Measurements from ENCODE around the gene ZNF597. TPM values are rescaled to one million over a fixed set of nuclear protein-coding genes. Genes with fewer than 3 reads are reported as not detected.

Gene ZNF597
- total RNA-seq, 1 experiment from 2014 or later: 3.2 TPM

GRCh38 chr16:3454631-3455147 lies 11.4 kb upstream of the ZNF597 start:
- DNase-seq (ENCODE audit: low read depth, low spot score) (no peak), ATAC-seq (no peak)
- TF ChIP-seq SRF (IDR thresholded peaks at IDR 0.05; ENCODE audit: low read depth): no peak
- TF ChIP-seq POLR2AphosphoS5 (IDR thresholded peaks at IDR 0.05; ENCODE audit: low read depth, low read length): no peak
- TF ChIP-seq MAX (IDR thresholded peaks at IDR 0.05): no peak
- no peak for TF ChIP-seq POLR2A (IDR thresholded peaks at IDR 0.05; ENCODE audit: borderline replicate concordance, extremely low read depth, insufficient read depth, insufficient read length)
- TF ChIP-seq, protein P1, sequence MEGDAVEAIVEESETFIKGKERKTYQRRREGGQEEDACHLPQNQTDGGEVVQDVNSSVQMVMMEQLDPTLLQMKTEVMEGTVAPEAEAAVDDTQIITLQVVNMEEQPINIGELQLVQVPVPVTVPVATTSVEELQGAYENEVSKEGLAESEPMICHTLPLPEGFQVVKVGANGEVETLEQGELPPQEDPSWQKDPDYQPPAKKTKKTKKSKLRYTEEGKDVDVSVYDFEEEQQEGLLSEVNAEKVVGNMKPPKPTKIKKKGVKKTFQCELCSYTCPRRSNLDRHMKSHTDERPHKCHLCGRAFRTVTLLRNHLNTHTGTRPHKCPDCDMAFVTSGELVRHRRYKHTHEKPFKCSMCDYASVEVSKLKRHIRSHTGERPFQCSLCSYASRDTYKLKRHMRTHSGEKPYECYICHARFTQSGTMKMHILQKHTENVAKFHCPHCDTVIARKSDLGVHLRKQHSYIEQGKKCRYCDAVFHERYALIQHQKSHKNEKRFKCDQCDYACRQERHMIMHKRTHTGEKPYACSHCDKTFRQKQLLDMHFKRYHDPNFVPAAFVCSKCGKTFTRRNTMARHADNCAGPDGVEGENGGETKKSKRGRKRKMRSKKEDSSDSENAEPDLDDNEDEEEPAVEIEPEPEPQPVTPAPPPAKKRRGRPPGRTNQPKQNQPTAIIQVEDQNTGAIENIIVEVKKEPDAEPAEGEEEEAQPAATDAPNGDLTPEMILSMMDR (IDR thresholded peaks at IDR 0.05 in 2 of 3, conservative IDR thresholded peaks at IDR 0.05 in 1 of 3; ENCODE audit: borderline replicate concordance in 1 of 3, insufficient read depth in 1 of 3, low read depth in 2 of 3, low read length in 2 of 3): no peak
- TF ChIP-seq, protein P2, sequence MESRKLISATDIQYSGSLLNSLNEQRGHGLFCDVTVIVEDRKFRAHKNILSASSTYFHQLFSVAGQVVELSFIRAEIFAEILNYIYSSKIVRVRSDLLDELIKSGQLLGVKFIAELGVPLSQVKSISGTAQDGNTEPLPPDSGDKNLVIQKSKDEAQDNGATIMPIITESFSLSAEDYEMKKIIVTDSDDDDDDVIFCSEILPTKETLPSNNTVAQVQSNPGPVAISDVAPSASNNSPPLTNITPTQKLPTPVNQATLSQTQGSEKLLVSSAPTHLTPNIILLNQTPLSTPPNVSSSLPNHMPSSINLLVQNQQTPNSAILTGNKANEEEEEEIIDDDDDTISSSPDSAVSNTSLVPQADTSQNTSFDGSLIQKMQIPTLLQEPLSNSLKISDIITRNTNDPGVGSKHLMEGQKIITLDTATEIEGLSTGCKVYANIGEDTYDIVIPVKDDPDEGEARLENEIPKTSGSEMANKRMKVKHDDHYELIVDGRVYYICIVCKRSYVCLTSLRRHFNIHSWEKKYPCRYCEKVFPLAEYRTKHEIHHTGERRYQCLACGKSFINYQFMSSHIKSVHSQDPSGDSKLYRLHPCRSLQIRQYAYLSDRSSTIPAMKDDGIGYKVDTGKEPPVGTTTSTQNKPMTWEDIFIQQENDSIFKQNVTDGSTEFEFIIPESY (IDR thresholded peaks at IDR 0.05; ENCODE audit: extremely low read depth, insufficient replicate concordance, low read length): no peak
- TF ChIP-seq SP1 (IDR thresholded peaks at IDR 0.05; ENCODE audit: low read depth): no peak
- POLR2A ChIA-PET: interaction anchor here (2.3 kb wide), 1 partner anchor 11 kb away, joined by 10 read pairs; the partner anchor contains the start of genes NAA60 and ZNF597
- intact Hi-C loops (cut with micrococcal nuclease): loop anchor here (5.0 kb wide), 1 partner anchor 267 kb away; the partner anchor contains the start of gene OR1F1
- Histone ChIP-seq H3K4me2 (ENCODE audit: low read length) (no peak overlapping the region), H3K27ac (ENCODE audit: low read depth, low read length) (no peak overlapping the region), H3K4me1 (ENCODE audit: control insufficient read depth in 1 of 2, insufficient read depth in 2 of 2, low read length in 2 of 2) (peaks cover 17 to 32% of the 10 kb centered on the region in 2 experiments), H4K20me1 (ENCODE audit: insufficient read depth) (no peaks in the 10 kb centered on the region), H3K27me3 (ENCODE audit: insufficient read depth, low read length) (no peaks in the 10 kb centered on the region), H3K4me3 (replicated peaks in 1 of 2; ENCODE audit: low read depth in 1 of 2, low read length in 2 of 2) (no peak overlapping the region), H3K79me2 (ENCODE audit: insufficient read depth, low read length) (peaks cover 16% of the 10 kb centered on the region), H2AFZ (ENCODE audit: low read depth, low read length, poor library complexity, severe bottlenecking) (no peak overlapping the region), H3K9me3 (ENCODE audit: control insufficient read depth in 1 of 2, insufficient read depth in 1 of 2, low read depth in 1 of 2, low read length in 2 of 2) (no peaks in the 10 kb centered on the region), H3K9me2 (ENCODE audit: insufficient read depth) (no peaks in the 10 kb centered on the region), H3K9ac (ENCODE audit: low read length) (no peak overlapping the region), H3K36me3 (ENCODE audit: control insufficient read depth in 1 of 2, insufficient read depth in 2 of 2, low read length in 2 of 2) (no peaks in the 10 kb centered on the region)
- no TSS peak for BruUV-seq (replicated peaks)
- RAD21 ChIA-PET (ENCODE audit: low non-redundant PET in 1 of 2, low total read pairs in 2 of 2, uncharacterized antibody in 2 of 2, unreplicated experiment in 2 of 2): no interaction called here
- CTCF ChIA-PET: no interaction called here
